Kidney (tissue), 14 donors: ENCODE data around the gene TENM4. TPM values are rescaled to one million over a fixed set of nuclear protein-coding genes. Genes with fewer than 3 reads are reported as not detected.
A peak's percentile ranks its signal among the peaks of the same experiment; 100 is the strongest.

Source experiments
- DNase-seq, 5 donors: peaks; one replicate each; pipeline ENCODE4 v3.0.0-alpha.2; 2013 to 2020
- FAIRE-seq: peaks from 2 replicates; lab custom pipeline; 2012; peaks lifted over from hg19 to GRCh38; lab: Jason Lieb, UNC
- H3K27ac ChIP-seq, 2 donors: one replicate each; pipeline ENCODE4 v1.7.0; 2013; ENCODE audit warnings: low read depth in 2 of 2, low read length in 2 of 2, inconsistent platforms in 1 of 2
- H3K27me3 ChIP-seq: one replicate; pipeline ENCODE4 v1.7.1; 2013; ENCODE audit warnings: low read length, inconsistent platforms; ENCODE audit not compliant: control insufficient read depth, insufficient read depth
- H3K36me3 ChIP-seq, 3 donors: one replicate each; pipeline versions ENCODE4 v1.7.0 to v1.7.1; 2013; ENCODE audit warnings: low read length in 3 of 3, control low read depth in 1 of 3, inconsistent platforms in 1 of 3; ENCODE audit not compliant: insufficient read depth in 3 of 3, control insufficient read depth in 2 of 3
- H3K4me1 ChIP-seq, 3 donors: one replicate each; pipeline versions ENCODE4 v1.7.0 to v1.7.1; 2013; ENCODE audit warnings: low read length in 3 of 3, inconsistent platforms in 1 of 3, low read depth in 1 of 3; ENCODE audit not compliant: control insufficient read depth in 2 of 3, insufficient read depth in 2 of 3
- H3K4me3 ChIP-seq, 3 donors: one replicate each; pipeline versions ENCODE4 v1.7.0 to v1.8.1; 2013; ENCODE audit warnings: low read length in 3 of 3, control low read depth in 1 of 3, inconsistent platforms in 1 of 3
- H3K9ac ChIP-seq, 3 donors: one replicate each; pipeline versions ENCODE4 v1.7.0 to v1.7.1; 2013; ENCODE audit warnings: low read length in 3 of 3, control low read depth in 1 of 3, inconsistent platforms in 1 of 3
- H3K9me3 ChIP-seq, 3 donors: one replicate each; pipeline versions ENCODE4 v1.7.0 to v1.7.1; 2013; ENCODE audit warnings: low read length in 3 of 3, control low read depth in 1 of 3, inconsistent platforms in 1 of 3; ENCODE audit not compliant: control insufficient read depth in 2 of 3, insufficient read depth in 1 of 3
- intact Hi-C: fragments of 100-400 bp; cut with DNase I; formaldehyde crosslinking; loops from one replicate; pipeline ENCODE4 v1.11.1; 2022
- polyA plus RNA-seq: library from polyadenylated mRNA; stranded (reverse); fragments of 350-450 nt; fragmentation: Illumina TruSeq; extraction: RNeasy Lipid Tissue Mini Kit (QIAGEN cat#74804); gene quantifications from one replicate; pipeline ENCODE4 v1.2.3, GENCODE V29; 2014; ENCODE audit warnings: low read depth, low replicate concordance; ENCODE audit not compliant: insufficient read depth
- total RNA-seq: library from RNA; stranded (reverse); fragmentation: NEBNext Ultra II Directional; extraction: Animal tissue kit (Norgen Biotek cat#: 25700); gene quantifications from one replicate; pipeline ENCODE4 v1.2.1, GENCODE V29; 2021
- TF ChIP-seq, protein P1 (sequence below): IDR thresholded peaks from 3 replicates; pipeline ENCODE4 v1.5.1; 2012; ENCODE audit warnings: mild to moderate bottlenecking, moderate library complexity, borderline replicate concordance; ENCODE audit not compliant: insufficient read depth; ENCODE audit errors: extremely low read depth
- donor health status: control.
- donor health status: control.
- donor health status: control.
- donor health status: control.
- donor health status: control.
- donor health status: DM: yes; HTN: yes; CAD: no.
- donor health status: Normal renal cell carcinoma (clear cell type).

The TENM4 gene
- total and polyA plus RNA-seq, 2 donors from 2014 or later, result 0.34 to 31.0 TPM

GRCh38 chr11:78860720-78861422 is 580.0 kb downstream of the TENM4 start:
- FAIRE-seq, result no peak
- H3K27me3 ChIP-seq, result no peaks in the 10 kb centered on the region
- DNase-seq, result peak in 3 of 5 donors; percentile 32 to 72 (median 44)
- no peak overlapping the region for H3K4me3 ChIP-seq
- H3K4me1 ChIP-seq, result no peaks in the 10 kb centered on the region
- no peaks in the 10 kb centered on the region for H3K9me3 ChIP-seq
- TF ChIP-seq, protein P1, sequence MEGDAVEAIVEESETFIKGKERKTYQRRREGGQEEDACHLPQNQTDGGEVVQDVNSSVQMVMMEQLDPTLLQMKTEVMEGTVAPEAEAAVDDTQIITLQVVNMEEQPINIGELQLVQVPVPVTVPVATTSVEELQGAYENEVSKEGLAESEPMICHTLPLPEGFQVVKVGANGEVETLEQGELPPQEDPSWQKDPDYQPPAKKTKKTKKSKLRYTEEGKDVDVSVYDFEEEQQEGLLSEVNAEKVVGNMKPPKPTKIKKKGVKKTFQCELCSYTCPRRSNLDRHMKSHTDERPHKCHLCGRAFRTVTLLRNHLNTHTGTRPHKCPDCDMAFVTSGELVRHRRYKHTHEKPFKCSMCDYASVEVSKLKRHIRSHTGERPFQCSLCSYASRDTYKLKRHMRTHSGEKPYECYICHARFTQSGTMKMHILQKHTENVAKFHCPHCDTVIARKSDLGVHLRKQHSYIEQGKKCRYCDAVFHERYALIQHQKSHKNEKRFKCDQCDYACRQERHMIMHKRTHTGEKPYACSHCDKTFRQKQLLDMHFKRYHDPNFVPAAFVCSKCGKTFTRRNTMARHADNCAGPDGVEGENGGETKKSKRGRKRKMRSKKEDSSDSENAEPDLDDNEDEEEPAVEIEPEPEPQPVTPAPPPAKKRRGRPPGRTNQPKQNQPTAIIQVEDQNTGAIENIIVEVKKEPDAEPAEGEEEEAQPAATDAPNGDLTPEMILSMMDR, result no peak
- H3K9ac ChIP-seq, result no peak overlapping the region
- intact Hi-C loops, result no loop called here
- no peak overlapping the region for H3K27ac ChIP-seq
- H3K36me3 ChIP-seq, result no peaks in the 10 kb centered on the region

- Histone ChIP-seq H3K9me3 (no peaks in the 10 kb centered on the region), H3K27ac (no peak overlapping the region), H3K36me3 (no peaks in the 10 kb centered on the region), H3K4me3 (no peak overlapping the region), H3K4me1 (no peaks in the 10 kb centered on the region), H3K9ac (no peak overlapping the region), H3K27me3 (no peaks in the 10 kb centered on the region)
- no peak for DNase-seq
- TF ChIP-seq, protein P1, result no peak
- FAIRE-seq, result no peak
- intact Hi-C loops, result no loop called here
Observed at GRCh38 chr11:78857688-78858087, 583.1 kb downstream of the TENM4 start.

DNA sequence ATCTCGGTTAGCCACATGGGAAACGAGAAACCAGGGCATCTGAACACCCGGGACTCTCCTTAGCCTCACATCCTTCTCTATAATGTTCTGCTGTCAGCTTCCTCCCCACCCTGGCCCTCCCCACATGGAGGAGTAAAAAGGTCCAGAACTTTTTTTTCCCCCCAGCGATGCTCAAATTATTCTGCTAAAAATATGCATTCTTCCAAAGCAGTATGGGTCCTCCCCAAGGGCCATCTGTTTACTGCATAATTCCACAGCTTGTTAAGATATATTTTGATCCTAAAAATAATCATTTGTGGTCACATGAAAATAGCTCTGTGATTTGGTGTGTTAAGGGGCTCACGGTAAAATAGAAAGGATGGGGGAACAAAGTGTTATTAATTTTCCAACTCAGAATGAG is 584.6 kb downstream of the TENM4 start:
- Histone ChIP-seq H3K9me3 (no peaks in the 10 kb centered on the region), H3K27ac (no peak overlapping the region), H3K36me3 (no peaks in the 10 kb centered on the region), H3K9ac (no peak overlapping the region), H3K27me3 (no peaks in the 10 kb centered on the region), H3K4me3 (no peak overlapping the region), H3K4me1 (no peaks in the 10 kb centered on the region)
- intact Hi-C loops, result no loop called here
- no peak for DNase-seq
- TF ChIP-seq, protein P1, result no peak
- no peak for FAIRE-seq
